LNCaP clone FGC (cell line): ENCODE results near the gene SLC13A1.
"Not testable (repeated sequence)": the region's sequence is repeated elsewhere in the genome, so short reads cannot be mapped to it uniquely, and the experiment has no call there.

Source experiments
- DNase-seq: peaks from one replicate; pipeline ENCODE4 v3.0.0-alpha.2; 2011; ENCODE audit warnings: low read depth
- H3K4me3 ChIP-seq: 2 replicates; pipeline ENCODE4 v1.5.1; 2011; ENCODE audit warnings: mild to moderate bottlenecking, low read depth, low read length, control low read depth
- TF ChIP-seq, protein P1 (sequence below): IDR thresholded peaks from 2 replicates; pipeline ENCODE4 v1.5.1; 2012; ENCODE audit warnings: mild to moderate bottlenecking; ENCODE audit not compliant: control insufficient read depth, insufficient read depth; ENCODE audit errors: extremely low read depth

SLC13A1 gene

DNA sequence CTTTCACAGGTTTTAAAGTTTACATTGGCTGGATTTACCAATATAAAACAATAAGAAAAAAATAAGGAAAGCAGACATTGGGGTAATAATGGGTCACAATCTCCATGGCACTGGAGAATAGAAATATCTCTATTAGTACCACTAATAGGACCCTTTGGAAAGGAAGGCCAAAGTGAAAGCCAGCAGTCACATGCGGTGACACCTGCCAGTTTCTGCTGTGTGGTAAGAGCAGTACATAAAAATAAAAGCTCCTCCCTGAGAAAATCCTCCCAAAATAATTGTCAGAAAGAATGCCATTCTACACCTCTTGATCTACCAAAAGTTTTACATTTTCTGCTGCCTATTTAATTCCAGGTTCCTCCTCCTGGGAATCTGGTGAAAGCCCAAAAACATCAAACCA is 30.4 kb upstream of the SLC13A1 start:
- H3K4me3 ChIP-seq, result no peak overlapping the region
- DNase-seq, result no peak
- TF ChIP-seq, protein P1, sequence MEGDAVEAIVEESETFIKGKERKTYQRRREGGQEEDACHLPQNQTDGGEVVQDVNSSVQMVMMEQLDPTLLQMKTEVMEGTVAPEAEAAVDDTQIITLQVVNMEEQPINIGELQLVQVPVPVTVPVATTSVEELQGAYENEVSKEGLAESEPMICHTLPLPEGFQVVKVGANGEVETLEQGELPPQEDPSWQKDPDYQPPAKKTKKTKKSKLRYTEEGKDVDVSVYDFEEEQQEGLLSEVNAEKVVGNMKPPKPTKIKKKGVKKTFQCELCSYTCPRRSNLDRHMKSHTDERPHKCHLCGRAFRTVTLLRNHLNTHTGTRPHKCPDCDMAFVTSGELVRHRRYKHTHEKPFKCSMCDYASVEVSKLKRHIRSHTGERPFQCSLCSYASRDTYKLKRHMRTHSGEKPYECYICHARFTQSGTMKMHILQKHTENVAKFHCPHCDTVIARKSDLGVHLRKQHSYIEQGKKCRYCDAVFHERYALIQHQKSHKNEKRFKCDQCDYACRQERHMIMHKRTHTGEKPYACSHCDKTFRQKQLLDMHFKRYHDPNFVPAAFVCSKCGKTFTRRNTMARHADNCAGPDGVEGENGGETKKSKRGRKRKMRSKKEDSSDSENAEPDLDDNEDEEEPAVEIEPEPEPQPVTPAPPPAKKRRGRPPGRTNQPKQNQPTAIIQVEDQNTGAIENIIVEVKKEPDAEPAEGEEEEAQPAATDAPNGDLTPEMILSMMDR, result no peak

DNA sequence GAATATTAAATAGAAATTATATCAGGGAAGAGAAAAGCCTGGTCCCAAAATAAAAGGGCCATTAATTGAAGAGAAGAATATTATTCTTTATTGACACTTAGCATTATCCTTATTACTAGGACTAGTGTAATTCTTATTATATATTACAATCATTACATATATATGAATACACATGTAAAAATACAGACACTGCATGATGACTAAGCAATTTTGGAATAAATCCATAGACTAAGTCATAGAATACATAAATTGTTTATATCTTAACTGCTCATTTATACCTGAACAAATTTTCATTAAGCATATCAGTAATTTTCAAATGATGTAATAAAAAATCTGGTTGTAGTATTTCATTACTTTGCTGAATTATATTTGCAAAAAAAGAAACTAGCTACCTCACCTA is 29.7 kb upstream of the SLC13A1 start:
- TF ChIP-seq, protein P1, result no peak
- no peak for DNase-seq

DNA sequence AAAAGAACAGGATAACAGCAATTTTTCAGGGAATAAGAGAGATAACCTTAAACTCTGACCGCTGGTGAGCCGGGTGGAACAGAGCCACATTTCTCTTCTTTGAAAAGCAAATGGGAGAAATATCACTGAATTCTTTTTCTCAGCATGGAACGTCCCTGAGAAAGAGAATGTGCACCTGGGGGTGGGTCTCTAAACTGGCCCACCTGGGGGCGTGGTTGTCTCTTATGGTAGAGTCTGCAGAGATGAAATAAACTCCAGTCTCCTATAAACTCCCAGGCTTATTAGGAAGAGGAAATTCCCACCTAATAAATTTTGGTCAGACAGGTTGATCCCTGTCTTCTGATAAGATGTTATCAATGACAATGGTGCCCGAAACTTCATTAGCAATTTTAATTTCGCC is 27.9 kb upstream of the SLC13A1 start:
- not testable (repeated sequence) for DNase-seq, H3K4me3 ChIP-seq

More for the DNA sequence above, 29.7 kb upstream of the SLC13A1 start:
- H3K4me3 ChIP-seq, result no peak overlapping the region

DNA sequence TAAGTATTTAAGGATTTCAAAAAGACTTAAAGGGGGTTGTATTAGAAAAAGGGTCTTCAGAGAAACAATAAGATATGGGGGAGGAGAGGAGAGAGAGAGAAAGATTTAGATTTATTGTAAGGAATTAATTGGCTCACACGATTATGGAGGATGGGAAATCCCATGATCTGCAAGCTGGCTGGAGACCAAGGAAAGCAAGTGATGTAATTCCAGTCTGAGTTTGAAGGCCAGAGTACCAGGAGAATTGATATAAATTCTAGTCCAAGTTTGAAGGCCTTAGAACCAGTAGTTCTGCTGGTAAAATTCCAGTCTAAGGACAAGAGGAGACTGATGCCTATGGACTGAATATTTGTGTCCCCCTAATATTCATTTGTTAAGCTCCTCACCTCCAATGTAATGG is 20.6 kb upstream of the SLC13A1 start:
- TF ChIP-seq, protein P1, result no peak
- no peak for DNase-seq
- no peak overlapping the region for H3K4me3 ChIP-seq

DNA sequence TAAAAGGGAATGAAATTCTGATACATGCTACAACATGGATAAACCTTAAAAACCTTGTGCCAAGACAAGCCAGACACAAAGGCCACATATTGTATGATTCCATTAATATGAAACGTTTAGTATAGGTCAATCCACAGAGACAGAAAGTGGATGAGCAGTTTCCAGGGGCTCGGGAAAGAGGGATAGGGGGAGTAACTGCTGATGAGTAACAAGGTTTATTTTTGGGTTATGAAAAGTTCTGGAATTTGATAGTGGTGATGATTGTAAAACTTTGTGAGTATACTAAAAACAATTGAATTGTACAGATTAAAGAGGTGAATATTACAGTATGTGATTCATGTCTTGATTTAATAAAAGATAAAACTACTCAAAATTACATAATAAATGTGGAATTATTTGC is 19.1 kb upstream of the SLC13A1 start:
- H3K4me3 ChIP-seq, result no peak overlapping the region
- no peak for DNase-seq
- TF ChIP-seq, protein P1, result no peak

DNA sequence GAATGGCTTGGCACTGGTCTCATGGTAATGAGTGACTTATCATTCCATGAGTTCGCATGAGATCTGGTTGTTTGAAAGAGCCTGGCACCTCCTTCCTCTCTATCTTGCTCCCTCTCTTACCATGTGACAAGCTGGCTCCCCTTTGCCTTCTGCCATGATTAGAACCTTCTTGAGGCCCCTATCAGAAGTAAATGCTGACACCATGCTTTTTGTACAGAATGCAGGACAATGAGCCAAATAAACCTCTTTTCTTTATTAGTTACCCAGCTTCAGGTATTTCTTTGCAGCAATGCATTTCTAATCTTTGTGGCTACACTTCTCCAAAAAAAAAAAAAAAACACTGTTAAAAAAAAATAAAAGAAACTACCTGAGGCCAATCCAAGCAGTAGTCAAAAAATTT is 17.1 kb upstream of the SLC13A1 start:
- TF ChIP-seq, protein P1, result no peak
- DNase-seq, result no peak
- H3K4me3 ChIP-seq, result no peak overlapping the region

DNA sequence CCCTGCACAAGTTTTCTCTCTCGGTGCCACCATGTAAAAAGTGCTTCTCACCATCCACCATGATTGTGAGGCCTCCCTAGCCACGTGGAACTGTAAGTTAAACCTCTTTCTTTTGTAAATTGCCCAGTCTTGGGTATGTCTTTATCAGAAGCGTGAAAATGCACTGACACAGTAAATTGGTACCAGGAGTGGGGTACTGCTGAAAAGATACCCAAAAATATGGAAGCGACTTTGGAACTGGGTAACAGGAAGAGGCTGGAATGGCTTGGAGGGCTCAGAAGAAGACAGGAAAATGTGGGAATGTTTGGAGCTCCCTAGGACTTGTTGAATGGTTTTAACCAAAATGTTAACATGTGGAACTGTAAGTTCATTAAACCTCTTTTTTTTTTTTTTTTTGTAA is 15.6 kb upstream of the SLC13A1 start:
- TF ChIP-seq, protein P1, result no peak
- no peak overlapping the region for H3K4me3 ChIP-seq
- DNase-seq, result no peak
